Stomach (tissue), 4 donors: Measurements from ENCODE around the gene AREG.

Source experiments
- CTCF ChIP-seq, 7 experiments: fragments of 450-650 bp in 4 of 7; fragments of 200-600 bp in 3 of 7; sonication (generic) in 3 of 7; IDR thresholded peaks; one replicate each; pipeline ENCODE4 v1.5.1; 2016 to 2019; ENCODE audit warnings: antibody characterized with exemption in 7 of 7, control low read depth in 2 of 7, mild to moderate bottlenecking in 1 of 7
- POLR2A ChIP-seq, 4 donors: fragments of 450-650 bp; IDR thresholded peaks; one replicate each; pipeline ENCODE4 v1.6.1; 2016; ENCODE audit warnings: antibody characterized with exemption in 4 of 4, control low read depth in 2 of 4, mild to moderate bottlenecking in 1 of 4, moderate library complexity in 1 of 4
- POLR2AphosphoS5 ChIP-seq, 3 donors: sonication (generic); formaldehyde crosslinking; IDR thresholded peaks; one replicate each; pipeline ENCODE4 v1.6.1; 2016; ENCODE audit warnings: antibody characterized with exemption in 3 of 3

- no peak for TF ChIP-seq CTCF (IDR thresholded peaks at IDR 0.05)
- TF ChIP-seq POLR2A (IDR thresholded peaks at IDR 0.05), result no peak
- no peak for TF ChIP-seq POLR2AphosphoS5 (IDR thresholded peaks at IDR 0.05)
Observed at GRCh38 chr4:74437866-74438265, 7.1 kb upstream of the AREG start.
